Measurements from ENCODE around the gene C2orf92.

Gene C2orf92

GRCh38 chr2:97656905-97657587 is 12.5 kb upstream of the C2orf92 start:
- no peak for TF ChIP-seq CTCF (conservative IDR thresholded peaks at IDR 0.05; ENCODE audit: low read length)
- no peak for DNase-seq (ENCODE audit: low read depth)
- no peak overlapping the region for H3K4me3 ChIP-seq (ENCODE audit: low read length)

- no peak for DNase-seq (ENCODE audit: low read depth)
- no peak for TF ChIP-seq CTCF (conservative IDR thresholded peaks at IDR 0.05; ENCODE audit: low read length)
- H3K4me3 ChIP-seq (ENCODE audit: low read length), result no peak overlapping the region
Observed at GRCh38 chr2:97657986-97658690, 11.4 kb upstream of the C2orf92 start.

- no peak for TF ChIP-seq CTCF (conservative IDR thresholded peaks at IDR 0.05; ENCODE audit: low read length)
- DNase-seq (ENCODE audit: low read depth), result no peak
- no peak overlapping the region for H3K4me3 ChIP-seq (ENCODE audit: low read length)
Observed at GRCh38 chr2:97658691-97659157, 10.8 kb upstream of the C2orf92 start.

GRCh38 chr2:97659256-97660043 is 10.1 kb upstream of the C2orf92 start:
- H3K4me3 ChIP-seq (ENCODE audit: low read length), result no peak overlapping the region
- DNase-seq (ENCODE audit: low read depth), result no peak
- TF ChIP-seq CTCF (conservative IDR thresholded peaks at IDR 0.05; ENCODE audit: low read length), result no peak

GRCh38 chr2:97660044-97660774 is 9.3 kb upstream of the C2orf92 start:
- TF ChIP-seq CTCF (conservative IDR thresholded peaks at IDR 0.05; ENCODE audit: low read length), result no peak
- DNase-seq (ENCODE audit: low read depth), result no peak
- H3K4me3 ChIP-seq (ENCODE audit: low read length), result no peak overlapping the region

GRCh38 chr2:97660775-97661389 is 8.6 kb upstream of the C2orf92 start:
- H3K4me3 ChIP-seq (ENCODE audit: low read length), result no peak overlapping the region
- DNase-seq (ENCODE audit: low read depth), result no peak
- TF ChIP-seq CTCF (conservative IDR thresholded peaks at IDR 0.05; ENCODE audit: low read length), result no peak

All from AG10803 (cell line).